RWPE2 (cell line): Measurements from ENCODE around the gene CCDC30.

Experiments used
- ATAC-seq: fragments of 200-7000 bp; cut with Tn5 transposase; 3 replicates; pipeline ENCODE4 v1.9.1; 2021; ENCODE audit warnings: low read depth
- DNase-seq: peaks from one replicate; pipeline ENCODE4 v3.0.0-alpha.2; 2020; ENCODE audit warnings: low spot score
- H3K27ac ChIP-seq: fragments of 450-650 bp; 2 replicates; pipeline ENCODE4 v1.5.1; 2017; ENCODE audit warnings: mild to moderate bottlenecking; ENCODE audit not compliant: poor library complexity, severe bottlenecking
- H3K27me3 ChIP-seq: fragments of 250-450 bp; sonication (Bioruptor Pico); 2 replicates; pipeline ENCODE4 v1.5.1; 2021; ENCODE audit warnings: mild to moderate bottlenecking, moderate library complexity; ENCODE audit not compliant: insufficient read depth, poor library complexity, severe bottlenecking
- H3K36me3 ChIP-seq: fragments of 250-450 bp; sonication (Bioruptor Pico); 2 replicates; pipeline ENCODE4 v1.5.1; 2020; ENCODE audit warnings: low read depth, mild to moderate bottlenecking, moderate library complexity
- H3K4me1 ChIP-seq: fragments of 250-450 bp; sonication (Bioruptor Pico); 2 replicates; pipeline ENCODE4 v1.5.1; 2021; ENCODE audit warnings: mild to moderate bottlenecking, moderate library complexity; ENCODE audit not compliant: insufficient read depth, poor library complexity, severe bottlenecking
- H3K4me3 ChIP-seq: fragments of 250-450 bp; sonication (Bioruptor Pico); 2 replicates; pipeline ENCODE4 v1.5.1; 2021; ENCODE audit warnings: mild to moderate bottlenecking, moderate library complexity; ENCODE audit not compliant: severe bottlenecking
- H3K9me3 ChIP-seq: fragments of 250-450 bp; sonication (Bioruptor Pico); 2 replicates; pipeline ENCODE4 v1.5.1; 2021; ENCODE audit warnings: mild to moderate bottlenecking, moderate library complexity; ENCODE audit not compliant: severe bottlenecking
- CTCF ChIP-seq: fragments of 450-650 bp; IDR thresholded peaks from one replicate; pipeline ENCODE4 v1.5.1; 2017; ENCODE audit warnings: mild to moderate bottlenecking, moderate library complexity; ENCODE audit not compliant: poor library complexity, severe bottlenecking

CCDC30 gene

GRCh38 chr1:42698081-42698813, 235.2 kb downstream of the CCDC30 start:
- DNase-seq: no peak
- no peak for ATAC-seq
- Histone ChIP-seq H3K4me1 (no peaks in the 10 kb centered on the region), H3K36me3 (peaks cover 100% of the 10 kb centered on the region), H3K9me3 (no peaks in the 10 kb centered on the region), H3K4me3 (no peak overlapping the region), H3K27ac (no peak overlapping the region), H3K27me3 (no peaks in the 10 kb centered on the region)
- TF ChIP-seq CTCF: no peak

GRCh38 chr1:42700006-42700405, 236.9 kb downstream of the CCDC30 start:
- no peaks in the 10 kb centered on the region for H3K27me3 ChIP-seq
- no peak overlapping the region for H3K27ac ChIP-seq
- H3K36me3 ChIP-seq: peaks cover 99% of the 10 kb centered on the region
- DNase-seq (no peak), ATAC-seq (no peak)
- no peaks in the 10 kb centered on the region for H3K9me3 ChIP-seq
- no peak for TF ChIP-seq CTCF
- no peaks in the 10 kb centered on the region for H3K4me1 ChIP-seq
- no peak overlapping the region for H3K4me3 ChIP-seq

DNA sequence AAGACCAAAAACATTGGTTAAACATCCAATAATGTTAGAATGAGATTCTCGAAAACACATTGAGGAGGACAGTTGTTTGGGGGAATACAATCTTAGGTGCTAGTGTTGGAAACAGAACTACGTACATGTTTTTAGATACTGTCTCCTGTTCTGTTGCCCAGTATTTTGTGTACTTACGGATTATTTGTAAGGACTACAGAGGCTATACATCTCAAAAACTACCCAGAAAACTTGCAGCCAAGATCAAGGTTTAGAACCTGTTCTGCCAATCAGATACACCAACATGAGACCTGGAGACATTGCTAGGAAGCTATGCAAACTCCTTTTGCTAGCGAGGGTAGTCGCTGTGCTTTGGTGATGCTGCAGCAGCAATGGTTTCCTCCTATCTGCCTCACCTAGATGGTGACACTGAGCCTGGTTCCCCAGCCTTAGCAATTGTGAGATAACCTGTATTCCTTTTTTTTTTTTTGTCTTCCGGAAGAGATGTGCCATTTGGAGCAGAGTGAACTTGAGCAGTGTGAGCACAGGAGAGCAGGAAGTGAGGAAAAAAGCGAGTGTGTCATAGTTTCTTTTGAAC, 240.9 kb downstream of the CCDC30 start:
- no peak for TF ChIP-seq CTCF
- ATAC-seq (no peak), DNase-seq (no peak)
- peaks cover 87% of the 10 kb centered on the region for H3K36me3 ChIP-seq
- H3K4me3 ChIP-seq: no peak overlapping the region
- H3K27me3 ChIP-seq: no peaks in the 10 kb centered on the region
- no peaks in the 10 kb centered on the region for H3K4me1 ChIP-seq
- H3K9me3 ChIP-seq: no peaks in the 10 kb centered on the region
- H3K27ac ChIP-seq: no peak overlapping the region
